Fibroblast of lung (primary cell): Measurements from ENCODE around the gene SBF2. TPM values are rescaled to one million over a fixed set of nuclear protein-coding genes. Genes with fewer than 3 reads are reported as not detected.

Experiments used
- DNase-seq, 2 donors: peaks; one replicate each; pipeline versions ENCODE4 v3.0.0 to v3.0.0-alpha.2; 2010; ENCODE audit warnings: low read depth in 2 of 2
- H2AFZ ChIP-seq: 2 replicates; pipeline ENCODE4 v1.5.1; 2012; ENCODE audit warnings: low read length, control low read depth, inconsistent platforms
- H3K27ac ChIP-seq: 2 replicates; pipeline ENCODE4 v1.5.1; 2011; ENCODE audit warnings: low read length, control low read depth; ENCODE audit not compliant: insufficient read depth
- H3K27me3 ChIP-seq: 2 replicates; pipeline ENCODE4 v1.5.1; 2011; ENCODE audit warnings: mild to moderate bottlenecking, low read length; ENCODE audit not compliant: control insufficient read depth, insufficient read depth
- H3K36me3 ChIP-seq: 2 replicates; pipeline ENCODE4 v1.5.1; 2011; ENCODE audit warnings: low read length; ENCODE audit not compliant: control insufficient read depth, insufficient read depth
- H3K4me1 ChIP-seq: 2 replicates; pipeline ENCODE4 v1.5.1; 2011; ENCODE audit warnings: low read length; ENCODE audit not compliant: control insufficient read depth, insufficient read depth; ENCODE audit errors: extremely low read depth
- H3K4me2 ChIP-seq: 2 replicates; pipeline ENCODE4 v1.5.1; 2011; ENCODE audit warnings: low read length, control low read depth; ENCODE audit not compliant: insufficient read depth; ENCODE audit errors: extremely low read depth
- H3K4me3 ChIP-seq, 4 experiments: fragments of 200-600 bp in 1 of 4; sonication (generic) in 1 of 4; replicated peaks in 1 of 4; 2 replicates each; pipeline ENCODE4 v1.5.1; 2011 to 2016; ENCODE audit warnings: low read length in 4 of 4, low read depth in 3 of 4, mild to moderate bottlenecking in 3 of 4, control low read depth in 2 of 4, inconsistent platforms in 1 of 4, mixed read lengths in 1 of 4; ENCODE audit not compliant: insufficient read depth in 1 of 4; ENCODE audit errors: control extremely low read depth in 1 of 4
- H3K79me2 ChIP-seq: 2 replicates; pipeline ENCODE4 v1.5.1; 2012; ENCODE audit warnings: mild to moderate bottlenecking, low read length, inconsistent platforms; ENCODE audit not compliant: control insufficient read depth, insufficient read depth
- H3K9ac ChIP-seq: 2 replicates; pipeline ENCODE4 v1.5.1; 2011; ENCODE audit warnings: mild to moderate bottlenecking, low read length, control low read depth; ENCODE audit not compliant: insufficient read depth
- H3K9me3 ChIP-seq: 2 replicates; pipeline ENCODE4 v1.5.1; 2012; ENCODE audit warnings: low read depth, low read length; ENCODE audit not compliant: control insufficient read depth, insufficient read depth
- H4K20me1 ChIP-seq: 2 replicates; pipeline ENCODE4 v1.5.1; 2011; ENCODE audit warnings: low read length; ENCODE audit not compliant: control insufficient read depth, insufficient read depth; ENCODE audit errors: extremely low read depth
- CTCF ChIP-seq, 2 donors: IDR thresholded peaks in 1 of 2; conservative IDR thresholded peaks in 1 of 2; 1 replicate in 1 of 2; 2 replicates in 1 of 2; pipeline ENCODE4 v1.5.1; 2011 to 2012; ENCODE audit warnings: low read length in 2 of 2, control low read depth in 1 of 2, inconsistent platforms in 1 of 2, low read depth in 1 of 2, mild to moderate bottlenecking in 1 of 2
- EZH2 ChIP-seq: IDR thresholded peaks from 2 replicates; pipeline ENCODE4 v1.5.1; 2012; ENCODE audit warnings: low read length, control low read depth, mild to moderate bottlenecking; ENCODE audit errors: missing control alignments
- polyA plus RNA-seq, 2 donors: library from polyadenylated mRNA; depleted of rRNA in 1 of 2; stranded (reverse) in 1 of 2; unstranded in 1 of 2; fragments of >200 nt; gene quantifications; 2 replicates each; pipeline ENCODE4 v1.2.1, GENCODE V29; 2011 to 2012; ENCODE audit warnings: missing spikeins in 1 of 2
- total RNA-seq: library from RNA; depleted of rRNA; stranded (reverse); fragments of >200 nt; gene quantifications from 2 replicates; pipeline ENCODE4 v1.2.1, GENCODE V29; 2014

The SBF2 gene
- total and polyA plus RNA-seq, 2 donors (not counting 1 experiment from before 2014, with no cell fraction given) = 69.4 to 95.9 TPM

DNA sequence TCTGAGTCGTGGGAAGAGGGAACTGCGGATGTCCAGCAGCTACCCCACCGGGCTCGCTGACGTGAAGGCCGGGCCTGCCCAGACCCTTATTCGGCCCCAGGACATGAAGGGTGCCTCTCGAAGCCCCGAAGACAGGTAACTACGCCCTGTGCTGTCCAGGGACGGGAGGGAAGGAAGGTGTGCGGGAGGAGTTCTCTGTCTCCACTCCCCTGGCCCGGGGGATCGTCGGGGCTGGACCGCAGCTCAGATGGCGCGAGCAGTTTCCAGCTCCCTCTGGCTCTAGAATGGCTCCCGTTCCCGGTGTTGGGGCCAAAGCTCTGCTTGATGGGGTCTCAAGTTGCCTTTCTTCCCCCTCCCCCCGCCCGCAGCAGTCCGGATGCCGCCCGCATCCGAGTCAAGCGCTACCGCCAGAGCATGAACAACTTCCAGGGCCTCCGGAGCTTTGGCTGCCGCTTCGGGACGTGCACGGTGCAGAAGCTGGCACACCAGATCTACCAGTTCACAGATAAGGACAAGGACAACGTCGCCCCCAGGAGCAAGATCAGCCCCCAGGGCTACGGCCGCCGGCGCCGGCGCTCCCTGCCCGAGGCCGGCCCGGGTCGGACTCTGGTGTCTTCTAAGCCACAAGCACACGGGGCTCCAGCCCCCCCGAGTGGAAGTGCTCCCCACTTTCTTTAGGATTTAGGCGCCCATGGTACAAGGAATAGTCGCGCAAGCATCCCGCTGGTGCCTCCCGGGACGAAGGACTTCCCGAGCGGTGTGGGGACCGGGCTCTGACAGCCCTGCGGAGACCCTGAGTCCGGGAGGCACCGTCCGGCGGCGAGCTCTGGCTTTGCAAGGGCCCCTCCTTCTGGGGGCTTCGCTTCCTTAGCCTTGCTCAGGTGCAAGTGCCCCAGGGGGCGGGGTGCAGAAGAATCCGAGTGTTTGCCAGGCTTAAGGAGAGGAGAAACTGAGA lies 12.2 kb upstream of the SBF2 start:
- Histone ChIP-seq H3K9me3 (no peaks in the 10 kb centered on the region), H2AFZ (no peak overlapping the region), H3K4me3 (peak overlapping the region; percentile 67 to 98 (median 87)), H3K27ac (peak overlapping the region; percentile 74), H3K9ac (peak overlapping the region; percentile 86), H3K27me3 (no peaks in the 10 kb centered on the region), H3K4me1 (peaks cover under 1% of the 10 kb centered on the region), H3K4me2 (peak overlapping the region; percentile 27), H3K79me2 (peaks cover 49% of the 10 kb centered on the region), H4K20me1 (no peaks in the 10 kb centered on the region), H3K36me3 (peaks cover 15% of the 10 kb centered on the region)
- TF ChIP-seq EZH2 (no peak), CTCF (conservative IDR thresholded peaks at IDR 0.05 in 1 of 2, IDR thresholded peaks at IDR 0.05 in 1 of 2; ENCODE audit: low read depth in 1 of 2, low read length in 2 of 2) (no peak)
- peak in 1 of 2 donors; percentile 37 for DNase-seq

- Histone ChIP-seq H3K4me2 (no peak overlapping the region), H4K20me1 (no peaks in the 10 kb centered on the region), H3K4me1 (peaks cover 6% of the 10 kb centered on the region), H2AFZ (no peak overlapping the region), H3K9me3 (no peaks in the 10 kb centered on the region), H3K4me3 (peak overlapping the region; percentile 67 to 98 (median 87)), H3K27me3 (no peaks in the 10 kb centered on the region), H3K27ac (peak overlapping the region; percentile 74), H3K9ac (peak overlapping the region; percentile 86), H3K36me3 (peaks cover 15% of the 10 kb centered on the region), H3K79me2 (peaks cover 53% of the 10 kb centered on the region)
- TF ChIP-seq CTCF (conservative IDR thresholded peaks at IDR 0.05 in 1 of 2, IDR thresholded peaks at IDR 0.05 in 1 of 2; ENCODE audit: low read depth in 1 of 2, low read length in 2 of 2) (no peak), EZH2 (no peak)
- DNase-seq = peak; percentile 18 to 27
These were observed 11.4 kb upstream of the SBF2 start for GRCh38 chr11:10305262-10305963.
